ENCODE measurements around the gene TBCK. TPM values are rescaled to one million over a fixed set of nuclear protein-coding genes. Genes with fewer than 3 reads are reported as not detected.

The TBCK gene
- total and polyA plus RNA-seq, 2 donors (not counting 3 experiments of a cell fraction or from before 2014, with no cell fraction given): 18.2 to 38.6 TPM

GRCh38 chr4:106365613-106366012, 49.6 kb upstream of the TBCK start:
- peaks cover 0 to 2% of the 10 kb centered on the region in 2 experiments for H3K27me3 ChIP-seq (ENCODE audit: control insufficient read depth in 2 of 2, insufficient read depth in 2 of 2, low read length in 2 of 2)
- H3K4me3 ChIP-seq (replicated peaks in 1 of 3; ENCODE audit: insufficient read depth in 1 of 3, low read depth in 1 of 3, low read length in 3 of 3): no peak overlapping the region
- peak; percentile 91 for DNase-seq (ENCODE audit: low read depth, low spot score)
- H3K4me2 ChIP-seq (ENCODE audit: insufficient read depth, low read length): peak overlapping the region; percentile 69
- no peak overlapping the region for H2AFZ ChIP-seq (ENCODE audit: low read depth, low read length)
- intact Hi-C loops (cut with micrococcal nuclease) (loop anchor here (1.0 to 5.0 kb wide), 2 partner anchors 49 to 327 kb away; partner anchors contain the start of genes AIMP1 and TBCK), dilution Hi-C loops (cut with MboI; ENCODE audit: extremely low pct_ligation_motif_present, low sequenced_read_pairs) (no loop called here)
- H4K20me1 ChIP-seq (replicated peaks; ENCODE audit: control insufficient read depth, extremely low read depth, insufficient read depth, low read length): no peaks in the 10 kb centered on the region
- peak; percentile 95 for FAIRE-seq
- peak overlapping the region; percentile 12 for H3K9ac ChIP-seq (replicated peaks; ENCODE audit: extremely low read depth, insufficient read depth, low read length)
- no TSS peak for BruUV-seq (replicated peaks)
- H3K79me2 ChIP-seq (ENCODE audit: control insufficient read depth, insufficient read depth, low read length): no peaks in the 10 kb centered on the region
- CTCF ChIA-PET: interaction anchor here (0.6 to 3.3 kb wide), 18 partner anchors 11 to 532 kb away, joined by 3 to 37 read pairs (median 4); no protein-coding TSS in a partner anchor
- H3K27ac ChIP-seq (ENCODE audit: insufficient read depth, low read depth, low read length): peak overlapping the region; percentile 41
- no peak for TF ChIP-seq MYC (IDR thresholded peaks at IDR 0.05; ENCODE audit: low read depth, low read length)
- TF ChIP-seq GATA2 (IDR thresholded peaks at IDR 0.05; ENCODE audit: insufficient read depth, insufficient read length, low read depth, low read length): no peak
- peak; percentile 58 for TF ChIP-seq POLR2AphosphoS5 (IDR thresholded peaks at IDR 0.05; ENCODE audit: insufficient read depth, low read depth, low read length)
- TF ChIP-seq POLR2A (IDR thresholded peaks at IDR 0.05; ENCODE audit: low read depth, low read length): no peak
- no peak for TF ChIP-seq CTCF (IDR thresholded peaks at IDR 0.05; ENCODE audit: extremely low read depth in 1 of 2, insufficient read depth in 1 of 2, low read depth in 1 of 2, low read length in 2 of 2)
- peak; percentile 90 for TF ChIP-seq JUN (IDR thresholded peaks at IDR 0.05; ENCODE audit: borderline replicate concordance, insufficient read depth, insufficient read length, low read depth)
- TF ChIP-seq FOS (IDR thresholded peaks at IDR 0.05; ENCODE audit: borderline replicate concordance, insufficient read depth, low read length): peak; percentile 86
- POLR2A ChIA-PET: no interaction called here
- no peaks in the 10 kb centered on the region for H3K9me3 ChIP-seq (replicated peaks; ENCODE audit: control insufficient read depth, insufficient read depth, low read length)
- no peaks in the 10 kb centered on the region for H3K9me1 ChIP-seq (replicated peaks; ENCODE audit: control insufficient read depth, extremely low read depth, insufficient read depth, low read length)
- no peaks in the 10 kb centered on the region for H3K36me3 ChIP-seq (ENCODE audit: control insufficient read depth in 2 of 2, extremely low read depth in 1 of 2, insufficient read depth in 2 of 2, low read length in 2 of 2)
- H3K4me1 ChIP-seq (ENCODE audit: control insufficient read depth, extremely low read depth, insufficient read depth, low read length): peaks cover 19% of the 10 kb centered on the region
